Lower leg skin (tissue), 4 donors: Measurements from ENCODE around the gene PPP1R12C. TPM values are rescaled to one million over a fixed set of nuclear protein-coding genes. Genes with fewer than 3 reads are reported as not detected.
"Not testable (repeated sequence)": the region's sequence is repeated elsewhere in the genome, so short reads cannot be mapped to it uniquely, and the experiment has no call there.

ENCODE experiments used
- DNase-seq, 2 donors: peaks; one replicate each; pipeline ENCODE4 v3.0.0-alpha.2; 2019; ENCODE audit warnings: low spot score in 2 of 2
- H3K4me3 ChIP-seq: fragments of 200-600 bp; sonication (generic); 2 replicates; pipeline ENCODE4 v1.5.1; 2017; ENCODE audit warnings: mild to moderate bottlenecking, low read depth; ENCODE audit not compliant: poor library complexity, severe bottlenecking
- POLR2A ChIP-seq, 2 donors: fragments of 450-650 bp; IDR thresholded peaks; one replicate each; pipeline ENCODE4 v1.6.1; 2016 to 2017; ENCODE audit warnings: antibody characterized with exemption in 2 of 2, mild to moderate bottlenecking in 1 of 2, moderate library complexity in 1 of 2
- WGBS, 2 donors: methylation state at CpG; one replicate each; pipeline ENCODE4 v1.1.5; 2018; 5-methylcytosine and 5-hydroxymethylcytosine counted together
- intact Hi-C: fragments of 100-400 bp; cut with DNase I; formaldehyde crosslinking; loops from one replicate; pipeline ENCODE4 v1.15.0; 2023; ENCODE audit warnings: low total_unique reads
- total RNA-seq, 4 donors: library from RNA; depleted of rRNA; stranded (reverse); fragments of >200 nt; gene quantifications; one replicate each; pipeline ENCODE4 v1.1.0, GENCODE V29; 2016
- TF ChIP-seq, protein P1 (sequence below), 3 donors: fragments of 450-650 bp; IDR thresholded peaks; one replicate each; pipeline ENCODE4 v1.5.1; 2016; ENCODE audit warnings: antibody characterized with exemption in 3 of 3, mild to moderate bottlenecking in 3 of 3, moderate library complexity in 2 of 3

PPP1R12C gene
- total RNA-seq, 4 donors from 2014 or later, result 55.5 to 103 (median 79.4) TPM

DNA sequence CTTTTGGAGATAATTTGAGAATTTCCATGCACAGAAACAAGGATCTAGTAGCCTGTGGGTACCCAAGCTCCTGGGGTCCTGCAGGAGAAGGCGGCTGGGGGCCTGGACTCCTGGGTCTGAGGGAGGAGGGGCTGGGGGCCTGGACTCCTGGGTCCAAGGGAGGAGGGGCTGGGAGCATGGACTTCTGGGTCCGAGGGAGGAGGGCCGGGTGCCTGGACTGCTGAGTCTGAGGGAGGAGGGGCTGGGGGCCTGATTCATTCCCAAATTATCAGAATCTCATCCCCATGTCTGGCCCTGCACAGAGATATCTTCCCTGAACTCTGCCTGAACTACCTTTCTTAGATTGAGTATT is 54.0 kb downstream of the PPP1R12C start:
- DNase-seq, result no peak
- intact Hi-C loops, result no loop called here
- WGBS, 2 donors, result 69 to 73% methylated on average over 1 to 3 of the region's 3 CpGs
- H3K4me3 ChIP-seq, result no peak overlapping the region
- TF ChIP-seq POLR2A (IDR thresholded peaks at IDR 0.05), result no peak
- TF ChIP-seq, protein P1, sequence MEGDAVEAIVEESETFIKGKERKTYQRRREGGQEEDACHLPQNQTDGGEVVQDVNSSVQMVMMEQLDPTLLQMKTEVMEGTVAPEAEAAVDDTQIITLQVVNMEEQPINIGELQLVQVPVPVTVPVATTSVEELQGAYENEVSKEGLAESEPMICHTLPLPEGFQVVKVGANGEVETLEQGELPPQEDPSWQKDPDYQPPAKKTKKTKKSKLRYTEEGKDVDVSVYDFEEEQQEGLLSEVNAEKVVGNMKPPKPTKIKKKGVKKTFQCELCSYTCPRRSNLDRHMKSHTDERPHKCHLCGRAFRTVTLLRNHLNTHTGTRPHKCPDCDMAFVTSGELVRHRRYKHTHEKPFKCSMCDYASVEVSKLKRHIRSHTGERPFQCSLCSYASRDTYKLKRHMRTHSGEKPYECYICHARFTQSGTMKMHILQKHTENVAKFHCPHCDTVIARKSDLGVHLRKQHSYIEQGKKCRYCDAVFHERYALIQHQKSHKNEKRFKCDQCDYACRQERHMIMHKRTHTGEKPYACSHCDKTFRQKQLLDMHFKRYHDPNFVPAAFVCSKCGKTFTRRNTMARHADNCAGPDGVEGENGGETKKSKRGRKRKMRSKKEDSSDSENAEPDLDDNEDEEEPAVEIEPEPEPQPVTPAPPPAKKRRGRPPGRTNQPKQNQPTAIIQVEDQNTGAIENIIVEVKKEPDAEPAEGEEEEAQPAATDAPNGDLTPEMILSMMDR (IDR thresholded peaks at IDR 0.05), result no peak

- peak; percentile 93 to 99 for DNase-seq
- intact Hi-C loops, result no loop called here
- 1 to 2% methylated on average over 38 to 51 of the region's 70 CpGs for WGBS, 2 donors
- H3K4me3 ChIP-seq, result peak within 1 kb of the TSS; percentile 58
- no peak for TF ChIP-seq POLR2A (IDR thresholded peaks at IDR 0.05)
- TF ChIP-seq, protein P1 (IDR thresholded peaks at IDR 0.05), result no peak
Measured at GRCh38 chr19:55062735-55063491, 54.5 kb downstream of the PPP1R12C start, which contains the start of gene RDH13. Gene RDH13, minus strand, starts transcription at chr19:55063148. Its CDS starts 116 bp downstream, at chr19:55063032.

GRCh38 chr19:55060287-55060686 is 57.1 kb downstream of the PPP1R12C start:
- 62 to 77% methylated on average over 9 of the region's 9 CpGs for WGBS, 2 donors
- DNase-seq, intact Hi-C loops, H3K4me3 ChIP-seq: not testable (repeated sequence)

GRCh38 chr19:55058781-55059610 is 58.4 kb downstream of the PPP1R12C start:
- intact Hi-C loops, result no loop called here
- H3K4me3 ChIP-seq, result no peak overlapping the region
- WGBS, 2 donors, result 94 to 96% methylated on average over 21 to 23 of the region's 23 CpGs
- no peak for TF ChIP-seq POLR2A (IDR thresholded peaks at IDR 0.05)
- TF ChIP-seq, protein P1 (IDR thresholded peaks at IDR 0.05), result no peak
- DNase-seq, result no peak

- H3K4me3 ChIP-seq, result no peak overlapping the region
- TF ChIP-seq, protein P1 (IDR thresholded peaks at IDR 0.05), result no peak
- TF ChIP-seq POLR2A (IDR thresholded peaks at IDR 0.05), result no peak
- 96 to 97% methylated on average over 9 of the region's 9 CpGs for WGBS, 2 donors
- intact Hi-C loops, result no loop called here
- no peak for DNase-seq
Measured at GRCh38 chr19:55056827-55057226, 60.6 kb downstream of the PPP1R12C start.

DNA sequence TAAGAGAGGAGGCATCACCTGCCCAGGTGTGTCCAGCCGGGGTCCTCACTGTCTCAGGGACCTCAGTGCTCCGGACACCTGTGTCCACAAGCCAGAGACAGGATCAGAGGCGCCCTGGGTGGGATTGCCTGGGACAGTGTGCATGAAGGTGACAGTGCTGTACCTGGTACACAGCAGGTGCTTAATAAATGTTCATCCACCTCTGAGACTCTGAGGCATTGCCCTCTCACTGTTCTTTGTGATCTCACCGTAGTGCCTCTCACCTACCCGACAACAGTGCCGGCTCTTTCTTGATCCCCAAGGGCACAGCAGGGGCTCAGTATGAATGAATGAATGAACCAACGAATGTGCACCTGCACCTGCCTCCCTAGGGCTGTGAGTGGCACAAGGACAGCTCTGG is 63.7 kb downstream of the PPP1R12C start:
- DNase-seq, result no peak
- 93 to 98% methylated on average over 7 of the region's 7 CpGs for whole genome bisulfite sequencing, 2 donors
- TF ChIP-seq, protein P1 (IDR thresholded peaks at IDR 0.05), result no peak
- TF ChIP-seq POLR2A (IDR thresholded peaks at IDR 0.05), result no peak
- H3K4me3 ChIP-seq, result no peak overlapping the region
- intact Hi-C loops, result no loop called here
